OCI-LY1 (cell line): ENCODE measurements around the gene PTPRT.

ENCODE experiments used
- CTCF ChIP-seq: fragments of 200-600 bp; sonication (generic), shearing (Covaris generic); IDR thresholded peaks from 2 replicates; pipeline ENCODE4 v1.5.1; 2017; ENCODE audit warnings: mild to moderate bottlenecking, antibody characterized with exemption, low read length, moderate library complexity, mixed read lengths
- EZH2 ChIP-seq: fragments of 200-600 bp; sonication (generic), shearing (Covaris generic); IDR thresholded peaks from 2 replicates; pipeline ENCODE4 v1.8.0; 2017; ENCODE audit warnings: borderline replicate concordance, mixed run types, mild to moderate bottlenecking, antibody characterized with exemption, low read length, moderate library complexity, mixed read lengths

DNA sequence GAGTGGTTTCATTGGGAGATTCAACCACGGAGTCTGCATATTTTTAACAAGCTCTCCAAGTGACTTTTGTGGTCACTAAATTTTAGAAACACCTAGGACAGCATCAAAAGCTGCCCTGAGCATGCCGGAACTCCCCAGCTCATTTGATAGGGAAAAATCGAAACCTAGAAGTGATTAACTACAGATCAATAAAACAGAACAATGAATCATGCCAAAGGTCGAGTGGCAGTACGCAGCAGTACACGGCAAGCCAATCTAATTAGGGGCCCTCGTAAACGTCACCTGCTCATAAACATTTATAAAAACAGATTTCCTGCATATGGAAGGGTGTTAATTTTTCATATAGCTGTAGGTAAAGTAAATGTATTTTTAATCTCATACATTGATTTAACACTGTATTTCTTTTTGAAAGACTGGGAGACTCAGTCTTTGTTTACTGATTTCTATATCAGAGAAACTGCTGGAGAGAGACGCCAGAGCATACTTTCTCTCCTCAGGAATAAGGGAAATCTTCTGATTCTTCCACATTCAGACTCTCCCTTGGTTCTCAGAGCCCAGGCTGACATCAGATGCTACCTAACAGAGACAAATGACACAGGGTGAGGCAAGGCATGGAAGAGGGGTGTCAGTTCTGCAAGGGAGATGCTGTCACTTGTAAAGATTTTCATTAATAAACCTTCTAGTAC, 232.5 kb downstream of the PTPRT start:
- TF ChIP-seq CTCF, result no peak
- TF ChIP-seq EZH2, result no peak
